NCI-H128 (cell line): ENCODE results near the gene GAREM2.
A peak's percentile ranks its signal among the peaks of the same experiment; 100 is the strongest.
"Not testable (repeated sequence)": the region's sequence is repeated elsewhere in the genome, so short reads cannot be mapped to it uniquely, and the experiment has no call there.

Experiments
- DNase-seq: peaks from one replicate; lab custom pipeline; 2025; ENCODE audit not compliant: unreplicated experiment; lab: John Stamatoyannopoulos, UW

Gene GAREM2

GRCh38 chr2:26172871-26173775 lies at the start of gene GAREM2:
TSS of gene GAREM2 (plus strand) at chr2:26173088. CDS start at chr2:26173221, 133 bp downstream.
- no peak for DNase-seq

GRCh38 chr2:26123426-26123825 lies 49.5 kb upstream of the GAREM2 start:
- no peak for DNase-seq

GRCh38 chr2:26126074-26126473 lies 46.8 kb upstream of the GAREM2 start:
- no peak for DNase-seq

GRCh38 chr2:26128176-26128575 lies 44.7 kb upstream of the GAREM2 start:
- DNase-seq: no peak

- no peak for DNase-seq
Observed at GRCh38 chr2:26130763-26131162, 42.1 kb upstream of the GAREM2 start.

- DNase-seq: no peak
Observed at GRCh38 chr2:26136451-26136850, 36.4 kb upstream of the GAREM2 start.

- no peak for DNase-seq
Observed at GRCh38 chr2:26139269-26140183, 33.4 kb upstream of the GAREM2 start.

GRCh38 chr2:26141145-26141769 lies 31.6 kb upstream of the GAREM2 start:
- no peak for DNase-seq

- no peak for DNase-seq
Observed at GRCh38 chr2:26144031-26144430, 28.9 kb upstream of the GAREM2 start.

GRCh38 chr2:26144953-26145680 lies 27.8 kb upstream of the GAREM2 start:
- peak; percentile 64 for DNase-seq

GRCh38 chr2:26148501-26148900 lies 24.4 kb upstream of the GAREM2 start:
- no peak for DNase-seq

- no peak for DNase-seq
Observed at GRCh38 chr2:26150243-26150642, 22.6 kb upstream of the GAREM2 start.

- DNase-seq: no peak
Observed at GRCh38 chr2:26157580-26157979, 15.3 kb upstream of the GAREM2 start.

GRCh38 chr2:26161926-26162325 lies 11.0 kb upstream of the GAREM2 start:
- DNase-seq: no peak

- no peak for DNase-seq
Observed at GRCh38 chr2:26162963-26163362, 9.9 kb upstream of the GAREM2 start.

GRCh38 chr2:26164231-26164630 lies 8.7 kb upstream of the GAREM2 start:
- DNase-seq: no peak

- no peak for DNase-seq
Observed at GRCh38 chr2:26164641-26165211, 8.2 kb upstream of the GAREM2 start.

GRCh38 chr2:26165403-26165802 lies 7.5 kb upstream of the GAREM2 start:
- DNase-seq: no peak

GRCh38 chr2:26166541-26166940 lies 6.3 kb upstream of the GAREM2 start:
- DNase-seq: not testable (repeated sequence)

GRCh38 chr2:26168785-26169184 lies 4.1 kb upstream of the GAREM2 start:
- DNase-seq: no peak
